Measurements from ENCODE around the gene PRPF6. TPM values are rescaled to one million over a fixed set of nuclear protein-coding genes. Genes with fewer than 3 reads are reported as not detected.

The PRPF6 gene
- polyA plus RNA-seq, 1 experiment = 52.3 TPM

GRCh38 chr20:63934271-63935068 is 46.5 kb upstream of the PRPF6 start:
- CTCF ChIA-PET = interaction anchor here (1.0 to 1.9 kb wide), 3 partner anchors 14 to 40 kb away, joined by 3 to 8 read pairs (median 4); no protein-coding TSS in a partner anchor
- POLR2A ChIA-PET = no interaction called here
- H3K27me3 ChIP-seq (ENCODE audit: control insufficient read depth, insufficient read depth, low read length) = no peaks in the 10 kb centered on the region
- H3K36me3 ChIP-seq (ENCODE audit: control insufficient read depth, insufficient read depth, low read length) = peaks cover 40% of the 10 kb centered on the region
- DNase-seq (ENCODE audit: low read depth) = no peak
- peak; percentile 34 for TF ChIP-seq CTCF (IDR thresholded peaks at IDR 0.05; ENCODE audit: insufficient read depth, low read depth, low read length)
- no peak overlapping the region for H3K4me3 ChIP-seq (ENCODE audit: low read depth, low read length)

GRCh38 chr20:63935447-63935846 is 45.5 kb upstream of the PRPF6 start:
- no peak for DNase-seq (ENCODE audit: low read depth)
- Histone ChIP-seq H3K4me3 (ENCODE audit: low read depth, low read length) (no peak overlapping the region), H3K36me3 (ENCODE audit: control insufficient read depth, insufficient read depth, low read length) (peaks cover 39% of the 10 kb centered on the region), H3K27me3 (ENCODE audit: control insufficient read depth, insufficient read depth, low read length) (no peaks in the 10 kb centered on the region)
- POLR2A ChIA-PET = no interaction called here
- CTCF ChIA-PET = interaction anchor here (1.9 kb wide), 1 partner anchor 39 kb away, joined by 8 read pairs; no protein-coding TSS in a partner anchor
- TF ChIP-seq CTCF (IDR thresholded peaks at IDR 0.05; ENCODE audit: insufficient read depth, low read depth, low read length) = no peak

- no peak for DNase-seq (ENCODE audit: low read depth)
- no peaks in the 10 kb centered on the region for H3K27me3 ChIP-seq (ENCODE audit: control insufficient read depth, insufficient read depth, low read length)
- POLR2A ChIA-PET = no interaction called here
- CTCF ChIA-PET = no interaction called here
- H3K36me3 ChIP-seq (ENCODE audit: control insufficient read depth, insufficient read depth, low read length) = peaks cover 31% of the 10 kb centered on the region
- H3K4me3 ChIP-seq (ENCODE audit: low read depth, low read length) = no peak overlapping the region
- TF ChIP-seq CTCF (IDR thresholded peaks at IDR 0.05; ENCODE audit: insufficient read depth, low read depth, low read length) = no peak
These were observed 43.3 kb upstream of the PRPF6 start for GRCh38 chr20:63937596-63937995.

GRCh38 chr20:63939061-63939935 is 41.6 kb upstream of the PRPF6 start:
- Histone ChIP-seq H3K4me3 (ENCODE audit: low read depth, low read length) (no peak overlapping the region), H3K27me3 (ENCODE audit: control insufficient read depth, insufficient read depth, low read length) (no peaks in the 10 kb centered on the region), H3K36me3 (ENCODE audit: control insufficient read depth, insufficient read depth, low read length) (peaks cover 45% of the 10 kb centered on the region)
- POLR2A ChIA-PET = no interaction called here
- no peak for TF ChIP-seq CTCF (IDR thresholded peaks at IDR 0.05; ENCODE audit: insufficient read depth, low read depth, low read length)
- CTCF ChIA-PET = no interaction called here
- no peak for DNase-seq (ENCODE audit: low read depth)

GRCh38 chr20:63940071-63940471 is 40.9 kb upstream of the PRPF6 start:
- H3K27me3 ChIP-seq (ENCODE audit: control insufficient read depth, insufficient read depth, low read length) = no peaks in the 10 kb centered on the region
- TF ChIP-seq CTCF (IDR thresholded peaks at IDR 0.05; ENCODE audit: insufficient read depth, low read depth, low read length) = no peak
- POLR2A ChIA-PET = no interaction called here
- H3K4me3 ChIP-seq (ENCODE audit: low read depth, low read length) = no peak overlapping the region
- DNase-seq (ENCODE audit: low read depth) = no peak
- CTCF ChIA-PET = interaction anchor here (0.7 kb wide), 1 partner anchor 43 kb away, joined by 3 read pairs; no protein-coding TSS in a partner anchor
- H3K36me3 ChIP-seq (ENCODE audit: control insufficient read depth, insufficient read depth, low read length) = peaks cover 48% of the 10 kb centered on the region
